ENCODE data around the gene SUN2. TPM values are rescaled to one million over a fixed set of nuclear protein-coding genes. Genes with fewer than 3 reads are reported as not detected.

SUN2 gene
- total RNA-seq, 1 donor = 190 TPM

DNA sequence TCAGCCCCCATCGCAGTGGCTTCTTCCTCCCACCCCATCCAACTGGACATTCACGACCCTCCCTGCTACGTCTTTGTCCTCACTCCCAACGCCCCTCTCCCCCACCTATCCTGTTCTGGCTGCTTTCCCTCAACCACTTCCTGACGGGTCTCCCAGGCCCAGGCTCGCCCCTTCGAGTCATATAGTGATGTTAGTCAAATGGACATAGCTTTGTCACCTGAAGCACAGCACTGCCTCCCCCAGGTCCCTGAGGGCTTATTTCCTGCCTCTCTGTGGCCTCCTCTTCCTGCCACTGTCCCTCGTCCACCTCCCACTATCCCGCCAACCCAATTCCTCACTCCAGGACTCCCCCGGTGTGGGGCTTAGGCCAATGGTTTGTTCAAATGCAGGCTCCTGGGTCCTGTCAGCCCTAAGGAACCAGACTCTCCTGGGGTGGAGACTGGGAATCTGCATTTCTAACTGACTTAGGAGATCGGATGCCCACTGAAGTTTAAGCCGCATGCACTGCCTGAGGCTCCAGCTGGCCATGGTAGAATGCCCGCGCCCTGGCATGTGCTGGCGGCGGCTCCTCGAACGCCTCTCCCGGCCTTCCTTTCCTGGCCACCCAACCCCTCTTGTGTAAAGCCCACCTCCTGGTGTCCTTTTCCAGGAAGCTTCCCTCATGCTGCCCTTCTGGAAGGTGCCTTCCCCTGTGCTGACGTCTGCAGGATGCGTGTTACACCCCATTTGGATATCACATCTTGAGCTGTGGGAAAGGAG is 18.3 kb downstream of the SUN2 start:
- Histone ChIP-seq H3K4me1 (ENCODE audit: insufficient read depth, low read length) (peaks cover 33% of the 10 kb centered on the region), H3K27me3 (ENCODE audit: insufficient read depth, low read length) (no peaks in the 10 kb centered on the region)

GRCh38 chr22:38736257-38736570 is 19.6 kb downstream of the SUN2 start:
- Histone ChIP-seq H3K27me3 (ENCODE audit: insufficient read depth, low read length) (no peaks in the 10 kb centered on the region), H3K9me3 (ENCODE audit: low read depth, low read length) (no peaks in the 10 kb centered on the region), H3K4me1 (ENCODE audit: insufficient read depth, low read length) (peaks cover 33% of the 10 kb centered on the region), H3K4me3 (ENCODE audit: low read length) (no peak overlapping the region)

More for the DNA sequence above, 18.3 kb downstream of the SUN2 start:
- Histone ChIP-seq H3K9me3 (ENCODE audit: low read depth, low read length) (no peaks in the 10 kb centered on the region), H3K4me3 (ENCODE audit: low read length) (no peak overlapping the region)

GRCh38 chr22:38735465-38736256 is 20.1 kb downstream of the SUN2 start:
- Histone ChIP-seq H3K9me3 (ENCODE audit: low read depth, low read length) (no peaks in the 10 kb centered on the region), H3K27me3 (ENCODE audit: insufficient read depth, low read length) (no peaks in the 10 kb centered on the region), H3K4me3 (ENCODE audit: low read length) (no peak overlapping the region), H3K4me1 (ENCODE audit: insufficient read depth, low read length) (peaks cover 33% of the 10 kb centered on the region)

- Histone ChIP-seq H3K4me1 (ENCODE audit: insufficient read depth, low read length) (peaks cover 33% of the 10 kb centered on the region), H3K27me3 (ENCODE audit: insufficient read depth, low read length) (no peaks in the 10 kb centered on the region), H3K4me3 (ENCODE audit: low read length) (no peak overlapping the region), H3K9me3 (ENCODE audit: low read depth, low read length) (no peaks in the 10 kb centered on the region)
Observed at GRCh38 chr22:38735126-38735464, 20.7 kb downstream of the SUN2 start.

- H3K4me1 ChIP-seq (ENCODE audit: insufficient read depth, low read length) = peaks cover 30% of the 10 kb centered on the region
- H3K4me3 ChIP-seq (ENCODE audit: low read length) = no peak overlapping the region
- no peaks in the 10 kb centered on the region for H3K27me3 ChIP-seq (ENCODE audit: insufficient read depth, low read length)
- H3K9me3 ChIP-seq (ENCODE audit: low read depth, low read length) = no peaks in the 10 kb centered on the region
Observed at GRCh38 chr22:38734421-38735100, 21.2 kb downstream of the SUN2 start.

- Histone ChIP-seq H3K9me3 (ENCODE audit: low read depth, low read length) (no peaks in the 10 kb centered on the region), H3K4me3 (ENCODE audit: low read length) (no peak overlapping the region), H3K4me1 (ENCODE audit: insufficient read depth, low read length) (peaks cover 27% of the 10 kb centered on the region), H3K27me3 (ENCODE audit: insufficient read depth, low read length) (no peaks in the 10 kb centered on the region)
Observed at GRCh38 chr22:38733724-38734381, 21.9 kb downstream of the SUN2 start.

- no peaks in the 10 kb centered on the region for H3K9me3 ChIP-seq (ENCODE audit: low read depth, low read length)
- H3K27me3 ChIP-seq (ENCODE audit: insufficient read depth, low read length) = no peaks in the 10 kb centered on the region
- H3K4me1 ChIP-seq (ENCODE audit: insufficient read depth, low read length) = peaks cover 23% of the 10 kb centered on the region
- H3K4me3 ChIP-seq (ENCODE audit: low read length) = no peak overlapping the region
Observed at GRCh38 chr22:38733329-38733723, 22.5 kb downstream of the SUN2 start.

- no peaks in the 10 kb centered on the region for H3K27me3 ChIP-seq (ENCODE audit: insufficient read depth, low read length)
- no peaks in the 10 kb centered on the region for H3K9me3 ChIP-seq (ENCODE audit: low read depth, low read length)
- no peak overlapping the region for H3K4me3 ChIP-seq (ENCODE audit: low read length)
- H3K4me1 ChIP-seq (ENCODE audit: insufficient read depth, low read length) = peaks cover 17% of the 10 kb centered on the region
Observed at GRCh38 chr22:38732251-38732815, 23.5 kb downstream of the SUN2 start.

GRCh38 chr22:38731703-38732161 is 24.1 kb downstream of the SUN2 start:
- Histone ChIP-seq H3K27me3 (ENCODE audit: insufficient read depth, low read length) (no peaks in the 10 kb centered on the region), H3K9me3 (ENCODE audit: low read depth, low read length) (no peaks in the 10 kb centered on the region), H3K4me3 (ENCODE audit: low read length) (no peak overlapping the region), H3K4me1 (ENCODE audit: insufficient read depth, low read length) (peaks cover 17% of the 10 kb centered on the region)

GRCh38 chr22:38730411-38730871 is 25.4 kb downstream of the SUN2 start:
- Histone ChIP-seq H3K4me1 (ENCODE audit: insufficient read depth, low read length) (peaks cover 17% of the 10 kb centered on the region), H3K9me3 (ENCODE audit: low read depth, low read length) (no peaks in the 10 kb centered on the region), H3K27me3 (ENCODE audit: insufficient read depth, low read length) (no peaks in the 10 kb centered on the region), H3K4me3 (ENCODE audit: low read length) (no peak overlapping the region)

DNA sequence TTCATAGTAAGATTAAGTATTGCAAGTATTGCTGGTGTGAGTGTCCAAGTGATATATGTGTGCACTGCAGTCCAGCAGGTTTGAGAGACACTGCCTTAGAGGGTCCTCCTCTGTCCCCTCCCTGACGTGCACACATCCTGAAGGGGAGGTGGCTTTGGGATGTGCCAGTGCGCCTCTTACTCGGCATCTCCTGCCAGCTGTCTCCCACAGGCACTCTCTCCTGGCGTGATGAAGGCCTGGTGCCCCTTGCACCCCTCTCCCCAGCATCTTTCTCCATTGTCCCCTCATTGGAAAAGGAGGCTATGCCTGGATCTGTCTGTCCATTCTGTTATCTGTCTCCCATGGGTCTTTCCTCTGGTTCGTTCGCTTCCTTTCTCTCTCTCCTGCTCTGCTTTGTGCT is 25.9 kb downstream of the SUN2 start:
- no peaks in the 10 kb centered on the region for H3K27me3 ChIP-seq (ENCODE audit: insufficient read depth, low read length)
- H3K4me3 ChIP-seq (ENCODE audit: low read length) = no peak overlapping the region
- no peaks in the 10 kb centered on the region for H3K9me3 ChIP-seq (ENCODE audit: low read depth, low read length)
- H3K4me1 ChIP-seq (ENCODE audit: insufficient read depth, low read length) = peaks cover 16% of the 10 kb centered on the region

GRCh38 chr22:38728871-38729796 is 26.7 kb downstream of the SUN2 start:
- Histone ChIP-seq H3K9me3 (ENCODE audit: low read depth, low read length) (no peaks in the 10 kb centered on the region), H3K4me1 (ENCODE audit: insufficient read depth, low read length) (peaks cover 10% of the 10 kb centered on the region), H3K27me3 (ENCODE audit: insufficient read depth, low read length) (no peaks in the 10 kb centered on the region), H3K4me3 (ENCODE audit: low read length) (no peak overlapping the region)

GRCh38 chr22:38727530-38728451 is 28.0 kb downstream of the SUN2 start:
- no peaks in the 10 kb centered on the region for H3K27me3 ChIP-seq (ENCODE audit: insufficient read depth, low read length)
- no peak overlapping the region for H3K4me3 ChIP-seq (ENCODE audit: low read length)
- no peaks in the 10 kb centered on the region for H3K9me3 ChIP-seq (ENCODE audit: low read depth, low read length)
- H3K4me1 ChIP-seq (ENCODE audit: insufficient read depth, low read length) = no peaks in the 10 kb centered on the region

All from mononuclear cell (primary cell).